Endothelial cell of umbilical vein (primary cell): ENCODE results near the gene WDR86. TPM values are rescaled to one million over a fixed set of nuclear protein-coding genes. Genes with fewer than 3 reads are reported as not detected.

Experiments
- BruUV-seq: library from RNA; stranded (reverse); fragments of 400-500 nt; replicated peaks from 2 replicates; lab custom pipeline; 2021; lab: Mats Ljungman, UMichigan
- CTCF ChIA-PET: fragments of 300-600, 350-600 bp; sonication (Branson Sonifier 250); formaldehyde crosslinking; loops from one replicate; lab custom pipeline; 2021; ENCODE audit warnings: antibody characterized with exemption, inconsistent platforms; lab: Charles Lee
- POLR2A ChIA-PET: fragments of 300-600, 350-600 bp; sonication (Branson Sonifier 250); formaldehyde crosslinking; loops from one replicate; lab custom pipeline; 2021; ENCODE audit warnings: antibody characterized with exemption, inconsistent platforms; lab: Charles Lee
- DNase-seq: peaks from one replicate; pipeline ENCODE4 v3.0.0-alpha.2; 2011; ENCODE audit warnings: low read depth, low spot score
- FAIRE-seq: peaks from 2 replicates; lab custom pipeline; 2011; peaks lifted over from hg19 to GRCh38; lab: Jason Lieb, UNC
- H2AFZ ChIP-seq: 2 replicates; pipeline ENCODE4 v1.6.0; 2012; ENCODE audit warnings: low read depth, low read length, control low read depth, inconsistent platforms
- H3K27ac ChIP-seq: 2 replicates; pipeline ENCODE4 v1.5.1; 2011; ENCODE audit warnings: low read depth, mild to moderate bottlenecking, control low read depth, low read length, moderate library complexity; ENCODE audit not compliant: insufficient read depth
- H3K27me3 ChIP-seq, 2 experiments: 2 replicates each; pipeline versions ENCODE4 v1.6.0 to v1.6.1; 2011; ENCODE audit warnings: low read length in 2 of 2, mixed read lengths in 1 of 2; ENCODE audit not compliant: control insufficient read depth in 2 of 2, insufficient read depth in 2 of 2
- H3K36me3 ChIP-seq, 2 experiments: 2 replicates in 1 of 2; 3 replicates in 1 of 2; pipeline ENCODE4 v1.5.1; 2011; ENCODE audit warnings: low read length in 2 of 2, mild to moderate bottlenecking in 1 of 2, moderate library complexity in 1 of 2; ENCODE audit not compliant: control insufficient read depth in 2 of 2, insufficient read depth in 2 of 2; ENCODE audit errors: extremely low read depth in 1 of 2
- H3K4me1 ChIP-seq: 3 replicates; pipeline ENCODE4 v1.5.1; 2011; ENCODE audit warnings: mild to moderate bottlenecking, low read length; ENCODE audit not compliant: control insufficient read depth, insufficient read depth; ENCODE audit errors: extremely low read depth
- H3K4me2 ChIP-seq: 2 replicates; pipeline ENCODE4 v1.6.1; 2011; ENCODE audit warnings: low read length, control low read depth, mixed read lengths; ENCODE audit not compliant: insufficient read depth
- H3K4me3 ChIP-seq, 3 experiments: fragments of 200-600 bp in 1 of 3; sonication (generic), shearing (Covaris generic) in 1 of 3; replicated peaks in 1 of 3; 2 replicates each; pipeline ENCODE4 v1.5.1; 2011 to 2016; ENCODE audit warnings: control low read depth in 3 of 3, low read length in 3 of 3, mild to moderate bottlenecking in 2 of 3, inconsistent platforms in 1 of 3, low read depth in 1 of 3, moderate library complexity in 1 of 3; ENCODE audit not compliant: insufficient read depth in 1 of 3
- H3K79me2 ChIP-seq: 2 replicates; pipeline ENCODE4 v1.6.0; 2012; ENCODE audit warnings: low read length, inconsistent platforms; ENCODE audit not compliant: control insufficient read depth, insufficient read depth
- H3K9ac ChIP-seq: replicated peaks from 2 replicates; pipeline ENCODE3; 2011; ENCODE audit warnings: low read length, control low read depth; ENCODE audit not compliant: insufficient read depth; ENCODE audit errors: extremely low read depth
- H3K9me1 ChIP-seq: replicated peaks from 3 replicates; pipeline ENCODE4 v1.6.0; 2011; ENCODE audit warnings: mild to moderate bottlenecking, low read length; ENCODE audit not compliant: control insufficient read depth, insufficient read depth; ENCODE audit errors: extremely low read depth
- H3K9me3 ChIP-seq: replicated peaks from 2 replicates; pipeline ENCODE4 v1.5.1; 2012; ENCODE audit warnings: low read length, inconsistent platforms; ENCODE audit not compliant: control insufficient read depth, insufficient read depth
- H4K20me1 ChIP-seq: replicated peaks from 2 replicates; pipeline ENCODE3; 2011; ENCODE audit warnings: mild to moderate bottlenecking, low read length; ENCODE audit not compliant: control insufficient read depth, insufficient read depth; ENCODE audit errors: extremely low read depth
- CTCF ChIP-seq, 2 donors: IDR thresholded peaks; 1 replicate in 1 of 2; 2 replicates in 1 of 2; pipeline ENCODE4 v1.5.1; 2011; ENCODE audit warnings: low read length in 2 of 2, mild to moderate bottlenecking in 2 of 2, moderate library complexity in 2 of 2, control low read depth in 1 of 2, inconsistent platforms in 1 of 2, low read depth in 1 of 2; ENCODE audit not compliant: insufficient read depth in 1 of 2; ENCODE audit errors: extremely low read depth in 1 of 2
- EZH2 ChIP-seq: IDR thresholded peaks from 2 replicates; pipeline ENCODE4 v1.6.1; 2012; ENCODE audit warnings: borderline replicate concordance, low read depth, mild to moderate bottlenecking, moderate library complexity, low read length, inconsistent platforms; ENCODE audit not compliant: severe bottlenecking
- FOS ChIP-seq: IDR thresholded peaks from 2 replicates; pipeline ENCODE4 v1.6.1; 2011; ENCODE audit warnings: mild to moderate bottlenecking, low read length, moderate library complexity, borderline replicate concordance; ENCODE audit not compliant: insufficient read depth
- GATA2 ChIP-seq: IDR thresholded peaks from 2 replicates; pipeline ENCODE4 v1.7.0; 2011; ENCODE audit warnings: low read depth, mild to moderate bottlenecking, moderate library complexity, mixed read lengths, low read length; ENCODE audit not compliant: insufficient read length, insufficient read depth
- JUN ChIP-seq: IDR thresholded peaks from 2 replicates; pipeline ENCODE4 v1.6.1; 2011; ENCODE audit warnings: borderline replicate concordance, low read depth; ENCODE audit not compliant: insufficient read length, insufficient read depth
- MYC ChIP-seq: IDR thresholded peaks from one replicate; pipeline ENCODE4 v1.6.1; 2011; ENCODE audit warnings: mild to moderate bottlenecking, low read depth, low read length
- POLR2A ChIP-seq: IDR thresholded peaks from 2 replicates; pipeline ENCODE4 v1.6.1; 2012; ENCODE audit warnings: low read depth, mild to moderate bottlenecking, control low read depth, low read length
- POLR2AphosphoS5 ChIP-seq: IDR thresholded peaks from 2 replicates; pipeline ENCODE4 v1.6.1; 2012; ENCODE audit warnings: low read depth, mild to moderate bottlenecking, control low read depth, low read length, moderate library complexity; ENCODE audit not compliant: insufficient read depth
- dilution Hi-C: fragments of 300-500 bp; cut with MboI; formaldehyde crosslinking; loops from one replicate; pipeline ENCODE4 v1.15.0; 2019; ENCODE audit warnings: low sequenced_read_pairs; ENCODE audit not compliant: extremely low pct_ligation_motif_present
- intact Hi-C: fragments of 100-400 bp; cut with micrococcal nuclease; formaldehyde crosslinking; loops from one replicate; pipeline ENCODE4 v1.10.0; 2022
- polyA plus RNA-seq, 4 experiments: library from polyadenylated mRNA; depleted of rRNA in 3 of 4; stranded (reverse) in 3 of 4; unstranded in 1 of 4; fragments of >200 nt; gene quantifications; 2 replicates each; pipeline versions ENCODE4 v1.2.1 to v1.2.3, GENCODE V29; 2011 to 2012; ENCODE audit warnings: missing spikeins in 1 of 4
- total RNA-seq: library from RNA; stranded (reverse); gene quantifications from 2 replicates; pipeline ENCODE4 v1.2.3, GENCODE V29; 2021
- TF ChIP-seq, protein P1 (sequence below): IDR thresholded peaks from 2 replicates; pipeline ENCODE4 v1.6.1; 2011; ENCODE audit not compliant: insufficient read depth, insufficient read length

The WDR86 gene
- total and polyA plus RNA-seq, 2 donors (not counting 3 experiments of a cell fraction or from before 2014, with no cell fraction given), result not detected

DNA sequence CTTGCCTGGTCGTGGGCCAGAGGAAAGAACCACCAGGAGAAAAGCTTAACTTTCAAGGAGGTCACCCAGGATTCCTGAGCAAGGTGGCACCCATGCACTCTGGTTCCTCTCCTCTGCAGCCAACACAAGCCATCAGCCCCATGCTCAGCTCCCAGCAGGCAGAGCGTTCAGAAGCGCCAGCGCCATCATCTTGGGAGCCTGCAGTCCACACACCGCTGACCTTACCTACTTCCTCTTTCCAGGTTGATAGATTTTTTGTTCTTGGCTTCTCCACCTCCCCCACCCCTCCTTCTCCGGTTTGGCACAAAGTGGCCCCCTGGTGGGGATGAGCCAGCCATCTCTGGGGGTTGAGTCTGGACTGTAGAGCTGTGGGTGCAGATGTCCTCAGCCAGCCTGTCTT, 1.7 kb upstream of the WDR86 start:
- POLR2A ChIA-PET, result interaction anchor here (0.7 kb wide), 1 partner anchor 26 kb away, joined by 3 read pairs; no protein-coding TSS in a partner anchor
- no peaks in the 10 kb centered on the region for H3K4me1 ChIP-seq
- no peak overlapping the region for H2AFZ ChIP-seq
- H3K4me3 ChIP-seq, result no peak overlapping the region
- no peaks in the 10 kb centered on the region for H3K36me3 ChIP-seq
- H3K27me3 ChIP-seq, result peaks cover 55 to 62% of the 10 kb centered on the region in 2 experiments
- FAIRE-seq, result no peak
- H3K9me1 ChIP-seq, result no peaks in the 10 kb centered on the region
- no peak for TF ChIP-seq POLR2AphosphoS5
- TF ChIP-seq, protein P1, sequence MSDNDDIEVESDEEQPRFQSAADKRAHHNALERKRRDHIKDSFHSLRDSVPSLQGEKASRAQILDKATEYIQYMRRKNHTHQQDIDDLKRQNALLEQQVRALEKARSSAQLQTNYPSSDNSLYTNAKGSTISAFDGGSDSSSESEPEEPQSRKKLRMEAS, result no peak
- TF ChIP-seq MYC, result no peak
- TF ChIP-seq POLR2A, result no peak
- no peak for TF ChIP-seq GATA2
- no peak for TF ChIP-seq EZH2
- no peak for TF ChIP-seq CTCF (IDR thresholded peaks at IDR 0.05; ENCODE audit: extremely low read depth in 1 of 2, insufficient read depth in 1 of 2, low read depth in 1 of 2, low read length in 2 of 2)
- TF ChIP-seq FOS, result no peak
- no peak for TF ChIP-seq JUN
- no peaks in the 10 kb centered on the region for H3K79me2 ChIP-seq
- H3K9me3 ChIP-seq, result no peaks in the 10 kb centered on the region
- CTCF ChIA-PET, result interaction anchor here (1.2 to 1.5 kb wide), 3 partner anchors 37 to 371 kb away, joined by 3 read pairs; no protein-coding TSS in a partner anchor
- no TSS peak for BruUV-seq
- no peak overlapping the region for H3K9ac ChIP-seq
- intact Hi-C loops, result no loop called here
- dilution Hi-C loops, result no loop called here
- no peak for DNase-seq
- no peak overlapping the region for H3K27ac ChIP-seq
- H4K20me1 ChIP-seq, result no peaks in the 10 kb centered on the region
- no peak overlapping the region for H3K4me2 ChIP-seq
